GM18511 (cell line): ENCODE data around the gene VWA1.
"Not testable (repeated sequence)": the region's sequence is repeated elsewhere in the genome, so short reads cannot be mapped to it uniquely, and the experiment has no call there.

Experiments used
- ATAC-seq: cut with Tn5 transposase; IDR thresholded peaks from one replicate; pipeline ENCODE4 v1.9.1; 2021; ENCODE audit warnings: mild to moderate bottlenecking, moderate library complexity; ENCODE audit not compliant: unreplicated experiment

VWA1 gene

GRCh38 chr1:1482856-1483255, 47.4 kb downstream of the VWA1 start:
- ATAC-seq: no peak

DNA sequence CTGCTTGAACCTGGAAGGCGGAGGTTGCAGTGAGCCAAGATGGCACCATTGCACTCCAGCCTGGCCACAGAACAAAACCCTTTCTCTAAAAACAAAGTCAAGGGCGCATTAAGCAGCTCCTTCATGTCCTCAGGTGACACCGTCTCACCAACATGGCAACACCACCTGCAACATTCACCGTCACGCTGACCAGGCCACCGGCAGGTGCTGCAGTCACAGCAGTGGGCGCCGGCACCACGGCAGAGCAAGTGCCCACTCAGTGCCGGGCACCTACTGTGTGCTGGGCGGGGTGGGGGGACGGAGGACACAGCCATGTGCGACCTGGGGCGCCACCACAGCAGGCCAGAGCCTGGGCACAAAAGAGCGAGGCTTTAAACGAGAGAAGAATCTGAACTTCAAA, 48.2 kb downstream of the VWA1 start:
- ATAC-seq: no peak

DNA sequence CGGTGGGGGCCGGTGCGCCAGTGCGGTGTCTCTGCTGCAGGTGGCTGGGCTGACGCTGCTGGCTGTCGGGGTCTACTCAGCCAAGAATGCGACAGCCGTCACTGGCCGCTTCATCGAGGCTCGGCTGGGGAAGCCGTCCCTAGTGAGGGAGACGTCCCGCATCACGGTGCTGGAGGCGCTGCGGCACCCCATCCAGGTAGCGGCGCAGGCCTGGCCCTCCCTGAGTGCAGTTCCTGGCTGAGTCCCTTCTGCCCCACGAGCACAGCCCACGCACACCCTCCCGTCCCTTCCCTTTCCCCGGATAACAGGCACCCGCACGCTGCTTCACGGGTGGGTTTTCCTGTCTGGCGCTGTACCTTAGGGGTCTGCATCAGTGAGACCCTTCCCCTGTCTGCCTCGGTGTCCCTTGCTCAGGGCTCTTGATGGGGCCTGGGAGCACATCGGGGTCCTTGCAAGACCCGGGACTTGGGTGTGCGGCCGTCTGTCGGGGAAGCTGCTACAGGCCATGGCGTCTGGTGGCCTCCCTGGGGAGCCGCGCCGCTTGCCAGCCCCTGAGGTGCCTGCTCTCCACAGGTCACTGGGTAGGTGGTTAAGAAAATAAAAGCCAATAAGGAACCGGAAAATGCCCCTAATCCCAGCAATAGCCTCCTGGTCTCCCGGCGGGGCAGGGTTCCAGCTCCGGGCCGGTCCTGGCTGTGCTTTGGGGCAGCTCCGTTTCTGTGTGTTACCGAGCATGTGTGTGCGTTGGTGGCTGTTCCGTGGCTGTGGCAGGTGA, 49.7 kb downstream of the VWA1 start:
- ATAC-seq: not testable (repeated sequence)

- ATAC-seq: not testable (repeated sequence)
These were observed 50.3 kb downstream of the VWA1 start for GRCh38 chr1:1485755-1486317.

- ATAC-seq: no peak
These were observed 52.2 kb downstream of the VWA1 start for GRCh38 chr1:1487701-1488100.

DNA sequence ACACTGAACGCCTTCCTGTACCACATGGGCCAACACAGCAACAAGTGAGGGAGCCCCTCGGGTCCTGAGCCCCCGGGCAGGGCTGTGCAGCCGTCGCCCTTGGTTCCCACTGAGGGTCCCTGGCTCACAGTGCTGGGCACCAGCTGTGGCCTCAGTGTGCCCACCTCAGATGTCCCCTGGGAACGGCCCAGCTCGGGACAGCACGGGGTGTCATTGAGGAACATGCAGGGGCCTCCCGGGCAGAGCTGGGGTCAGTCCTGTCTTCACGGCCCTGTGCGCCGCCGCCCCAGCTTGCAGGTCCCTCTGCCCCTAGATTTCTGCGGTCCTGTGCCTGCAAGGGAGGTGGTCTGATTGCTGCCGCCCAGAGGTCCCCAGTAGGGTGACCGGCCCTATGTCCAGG, 53.7 kb downstream of the VWA1 start:
- ATAC-seq: no peak

- no peak for ATAC-seq
These were observed 54.4 kb downstream of the VWA1 start for GRCh38 chr1:1489861-1490260.

GRCh38 chr1:1490633-1491230, 55.2 kb downstream of the VWA1 start:
- no peak for ATAC-seq

DNA sequence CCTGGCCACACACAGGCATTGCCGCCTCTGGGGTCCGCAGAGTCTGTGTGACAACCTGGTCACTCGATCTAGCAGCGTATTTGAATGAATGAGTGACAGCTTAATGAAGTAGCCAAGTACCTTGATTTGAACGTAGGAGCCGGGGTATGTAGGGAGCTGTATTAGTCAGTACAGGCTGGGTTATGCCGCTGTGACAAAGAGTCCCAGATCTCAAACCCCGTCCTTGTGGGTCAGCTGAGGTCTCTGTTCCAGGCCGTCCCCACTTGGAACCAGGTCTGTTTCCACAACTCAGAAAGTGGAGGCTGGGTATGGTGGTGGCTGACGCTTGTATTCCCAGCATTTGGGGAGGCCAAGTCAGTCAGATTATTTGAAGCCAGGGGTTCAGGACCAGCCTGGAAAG, 56.1 kb downstream of the VWA1 start:
- no peak for ATAC-seq
